T-helper 2 cell (primary cell): Measurements from ENCODE around the gene RBFOX1.

ENCODE experiments used
- DNase-seq, 5 experiments: peaks; one replicate each; pipeline versions ENCODE4 v3.0.0 to v3.0.0-alpha.2; 2012 to 2022

The RBFOX1 gene

GRCh38 chr16:7422036-7422888, 89.6 kb downstream of the RBFOX1 start:
- DNase-seq, result no peak

GRCh38 chr16:7423434-7424044, 90.9 kb downstream of the RBFOX1 start:
- DNase-seq, result peak in 1 of 5 experiments; percentile 0

GRCh38 chr16:7426161-7426560, 93.5 kb downstream of the RBFOX1 start:
- no peak for DNase-seq

GRCh38 chr16:7431723-7432122, 99.1 kb downstream of the RBFOX1 start:
- no peak for DNase-seq

GRCh38 chr16:7436306-7436705, 103.7 kb downstream of the RBFOX1 start:
- DNase-seq, result no peak

GRCh38 chr16:7437135-7437804, 104.6 kb downstream of the RBFOX1 start:
- no peak for DNase-seq

- DNase-seq, result no peak
Observed at GRCh38 chr16:7437843-7438242, 105.2 kb downstream of the RBFOX1 start.

GRCh38 chr16:7438601-7439000, 106.0 kb downstream of the RBFOX1 start:
- no peak for DNase-seq

GRCh38 chr16:7439518-7439917, 106.9 kb downstream of the RBFOX1 start:
- DNase-seq, result no peak

- DNase-seq, result no peak
Observed at GRCh38 chr16:7440886-7441400, 108.3 kb downstream of the RBFOX1 start.

- DNase-seq, result no peak
Observed at GRCh38 chr16:7442050-7442449, 109.4 kb downstream of the RBFOX1 start.

GRCh38 chr16:7443142-7443541, 110.5 kb downstream of the RBFOX1 start:
- DNase-seq, result no peak

- DNase-seq, result no peak
Observed at GRCh38 chr16:7443648-7444365, 111.2 kb downstream of the RBFOX1 start.

- DNase-seq, result no peak
Observed at GRCh38 chr16:7449306-7449705, 116.7 kb downstream of the RBFOX1 start.

- no peak for DNase-seq
Observed at GRCh38 chr16:7449808-7450207, 117.2 kb downstream of the RBFOX1 start.

- no peak for DNase-seq
Observed at GRCh38 chr16:7450440-7450839, 117.8 kb downstream of the RBFOX1 start.

- no peak for DNase-seq
Observed at GRCh38 chr16:7452090-7452489, 119.4 kb downstream of the RBFOX1 start.

- no peak for DNase-seq
Observed at GRCh38 chr16:7456211-7456610, 123.6 kb downstream of the RBFOX1 start.

- no peak for DNase-seq
Observed at GRCh38 chr16:7458144-7458543, 125.5 kb downstream of the RBFOX1 start.

- DNase-seq, result no peak
Observed at GRCh38 chr16:7470344-7470743, 137.7 kb downstream of the RBFOX1 start.

GRCh38 chr16:7471268-7471667, 138.6 kb downstream of the RBFOX1 start:
- DNase-seq, result no peak

- no peak for DNase-seq
Observed at GRCh38 chr16:7482032-7482431, 149.4 kb downstream of the RBFOX1 start.
